Upper lobe of right lung (tissue), 1 donor: ENCODE data around the gene ASB5. TPM values are rescaled to one million over a fixed set of nuclear protein-coding genes. Genes with fewer than 3 reads are reported as not detected.

Experiments used
- ATAC-seq: fragments of 200-7000 bp; cut with Tn5 transposase; one replicate; pipeline ENCODE4 v1.9.1; 2020; ENCODE audit warnings: mild to moderate bottlenecking, moderate library complexity
- DNase-seq: peaks from one replicate; pipeline ENCODE4 v3.0.0-alpha.2; 2020
- H3K27ac ChIP-seq: fragments of 200-600 bp; one replicate; pipeline ENCODE4 v1.8.0; 2022
- H3K27me3 ChIP-seq: fragments of 200-600 bp; one replicate; pipeline ENCODE4 v1.8.0; 2022; ENCODE audit warnings: mild to moderate bottlenecking
- H3K36me3 ChIP-seq: fragments of 200-600 bp; one replicate; pipeline ENCODE4 v1.8.0; 2022
- H3K4me1 ChIP-seq: fragments of 200-600 bp; one replicate; pipeline ENCODE4 v1.8.0; 2022
- H3K4me3 ChIP-seq: fragments of 200-600 bp; one replicate; pipeline ENCODE4 v1.8.0; 2022; ENCODE audit warnings: mild to moderate bottlenecking
- H3K9me3 ChIP-seq: fragments of 200-600 bp; one replicate; pipeline ENCODE4 v1.8.0; 2022
- CTCF ChIP-seq: fragments of 200-600 bp; IDR thresholded peaks from one replicate; pipeline ENCODE4 v1.8.0; 2022; ENCODE audit warnings: antibody characterized with exemption
- intact Hi-C: fragments of 100-400 bp; cut with DNase I; formaldehyde crosslinking; loops from one replicate; pipeline ENCODE4 v1.11.0; 2022
- total RNA-seq: library from RNA; stranded (reverse); fragmentation: NEBNext Ultra II Directional; extraction: Animal tissue kit (Norgen Biotek cat#: 25700); gene quantifications from one replicate; pipeline ENCODE4 v1.2.1, GENCODE V29; 2021
- donor health status: DM: no; HTN: yes; CAD: no; lungs with severe emphysema.

ASB5 gene
- total RNA-seq, 1 donor from 2014 or later, result not detected

- Histone ChIP-seq H3K9me3 (no peaks in the 10 kb centered on the region), H3K36me3 (no peaks in the 10 kb centered on the region), H3K27ac (no peak overlapping the region), H3K4me3 (no peak overlapping the region), H3K4me1 (no peaks in the 10 kb centered on the region), H3K27me3 (no peaks in the 10 kb centered on the region)
- no peak for TF ChIP-seq CTCF
- intact Hi-C loops, result no loop called here
- ATAC-seq (no peak), DNase-seq (no peak)
These were observed 38.0 kb upstream of the ASB5 start for GRCh38 chr4:176306837-176307665.

GRCh38 chr4:176303938-176304337, 34.9 kb upstream of the ASB5 start:
- H3K9me3 ChIP-seq, result no peaks in the 10 kb centered on the region
- no peak for ATAC-seq
- no peaks in the 10 kb centered on the region for H3K27me3 ChIP-seq
- intact Hi-C loops, result no loop called here
- no peaks in the 10 kb centered on the region for H3K36me3 ChIP-seq
- no peak overlapping the region for H3K27ac ChIP-seq
- no peak overlapping the region for H3K4me3 ChIP-seq
- no peak for DNase-seq
- no peaks in the 10 kb centered on the region for H3K4me1 ChIP-seq
- no peak for TF ChIP-seq CTCF

GRCh38 chr4:176302283-176303275, 33.6 kb upstream of the ASB5 start:
- TF ChIP-seq CTCF, result no peak
- no peaks in the 10 kb centered on the region for H3K27me3 ChIP-seq
- no peak for DNase-seq
- H3K27ac ChIP-seq, result no peak overlapping the region
- H3K4me3 ChIP-seq, result no peak overlapping the region
- no peaks in the 10 kb centered on the region for H3K4me1 ChIP-seq
- intact Hi-C loops, result no loop called here
- no peaks in the 10 kb centered on the region for H3K36me3 ChIP-seq
- H3K9me3 ChIP-seq, result no peaks in the 10 kb centered on the region
- ATAC-seq, result no peak

GRCh38 chr4:176300565-176300964, 31.5 kb upstream of the ASB5 start:
- H3K4me3 ChIP-seq, result no peak overlapping the region
- TF ChIP-seq CTCF, result no peak
- no peaks in the 10 kb centered on the region for H3K9me3 ChIP-seq
- H3K27ac ChIP-seq, result no peak overlapping the region
- ATAC-seq (no peak), DNase-seq (no peak)
- H3K36me3 ChIP-seq, result no peaks in the 10 kb centered on the region
- no peaks in the 10 kb centered on the region for H3K27me3 ChIP-seq
- no peaks in the 10 kb centered on the region for H3K4me1 ChIP-seq
- intact Hi-C loops, result no loop called here

GRCh38 chr4:176300036-176300435, 31.0 kb upstream of the ASB5 start:
- TF ChIP-seq CTCF, result no peak
- no peaks in the 10 kb centered on the region for H3K27me3 ChIP-seq
- H3K27ac ChIP-seq, result no peak overlapping the region
- no peaks in the 10 kb centered on the region for H3K4me1 ChIP-seq
- DNase-seq, result no peak
- intact Hi-C loops, result no loop called here
- ATAC-seq, result no peak
- no peaks in the 10 kb centered on the region for H3K9me3 ChIP-seq
- H3K4me3 ChIP-seq, result no peak overlapping the region
- no peaks in the 10 kb centered on the region for H3K36me3 ChIP-seq
